Tibial nerve (tissue), 4 donors: Measurements from ENCODE around the gene ORAI1. TPM values are rescaled to one million over a fixed set of nuclear protein-coding genes. Genes with fewer than 3 reads are reported as not detected.

Experiments
- DNase-seq, 2 donors: peaks; one replicate each; pipeline ENCODE4 v3.0.0-alpha.2; 2019; ENCODE audit warnings: low spot score in 2 of 2
- H3K27ac ChIP-seq, 4 donors: fragments of 200-600 bp; sonication (generic) in 3 of 4; one replicate each; pipeline ENCODE4 v1.5.1; 2017 to 2019; ENCODE audit warnings: mild to moderate bottlenecking in 1 of 4
- H3K27me3 ChIP-seq, 2 donors: fragments of 200-600 bp; sonication (generic) in 1 of 2; one replicate each; pipeline versions ENCODE4 v1.5.1 to v1.6.0; 2017 to 2019
- H3K36me3 ChIP-seq, 3 donors: fragments of 200-600 bp; sonication (generic); one replicate each; pipeline ENCODE4 v1.5.1; 2018 to 2019
- H3K4me1 ChIP-seq, 4 donors: fragments of 200-600 bp; sonication (generic) in 3 of 4; one replicate each; pipeline ENCODE4 v1.5.1; 2017 to 2019
- H3K4me3 ChIP-seq, 4 donors: fragments of 200-600 bp; sonication (generic) in 3 of 4; one replicate each; pipeline ENCODE4 v1.5.1; 2017 to 2019; ENCODE audit warnings: mild to moderate bottlenecking in 1 of 4, moderate library complexity in 1 of 4
- H3K9me3 ChIP-seq, 4 donors: fragments of 200-600 bp; sonication (generic) in 3 of 4; one replicate each; pipeline ENCODE4 v1.5.1; 2017 to 2019
- EP300 ChIP-seq, 2 donors: sonication (generic); formaldehyde crosslinking; IDR thresholded peaks; one replicate each; pipeline ENCODE4 v1.6.1; 2017; ENCODE audit warnings: antibody characterized with exemption in 2 of 2, mild to moderate bottlenecking in 1 of 2
- POLR2A ChIP-seq, 2 donors: fragments of 450-650 bp; IDR thresholded peaks; one replicate each; pipeline ENCODE4 v1.6.1; 2017; ENCODE audit warnings: antibody characterized with exemption in 2 of 2, mild to moderate bottlenecking in 2 of 2, moderate library complexity in 2 of 2
- WGBS, 2 donors: methylation state at CpG; one replicate each; pipeline ENCODE4 v1.1.5; 2018; 5-methylcytosine and 5-hydroxymethylcytosine counted together
- total RNA-seq, 4 donors: library from RNA; depleted of rRNA; stranded (reverse); fragments of >200 nt; gene quantifications; one replicate each; pipeline ENCODE4 v1.1.0, GENCODE V29; 2016
- TF ChIP-seq, protein P1 (sequence below), 5 experiments: fragments of 200-600 bp in 3 of 5; fragments of 450-650 bp in 2 of 5; sonication (generic) in 3 of 5; IDR thresholded peaks; one replicate each; pipeline ENCODE4 v1.5.1; 2016 to 2019; ENCODE audit warnings: antibody characterized with exemption in 5 of 5, mild to moderate bottlenecking in 3 of 5, moderate library complexity in 2 of 5

Gene ORAI1
- total RNA-seq, 4 donors from 2014 or later = 5.9 to 13.2 (median 10.4) TPM

DNA sequence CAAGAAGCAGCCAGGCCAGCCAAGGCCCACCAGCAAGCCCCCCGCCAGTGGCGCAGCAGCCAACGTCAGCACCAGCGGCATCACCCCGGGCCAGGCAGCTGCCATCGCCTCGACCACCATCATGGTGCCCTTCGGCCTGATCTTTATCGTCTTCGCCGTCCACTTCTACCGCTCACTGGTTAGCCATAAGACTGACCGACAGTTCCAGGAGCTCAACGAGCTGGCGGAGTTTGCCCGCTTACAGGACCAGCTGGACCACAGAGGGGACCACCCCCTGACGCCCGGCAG, 15.0 kb downstream of the ORAI1 start:
- Histone ChIP-seq H3K27ac (no peak overlapping the region), H3K9me3 (no peaks in the 10 kb centered on the region), H3K4me3 (no peak overlapping the region), H3K4me1 (no peaks in the 10 kb centered on the region), H3K36me3 (peaks cover 0 to 33% (median 0%) of the 10 kb centered on the region in 3 donors), H3K27me3 (no peaks in the 10 kb centered on the region)
- TF ChIP-seq, protein P1, sequence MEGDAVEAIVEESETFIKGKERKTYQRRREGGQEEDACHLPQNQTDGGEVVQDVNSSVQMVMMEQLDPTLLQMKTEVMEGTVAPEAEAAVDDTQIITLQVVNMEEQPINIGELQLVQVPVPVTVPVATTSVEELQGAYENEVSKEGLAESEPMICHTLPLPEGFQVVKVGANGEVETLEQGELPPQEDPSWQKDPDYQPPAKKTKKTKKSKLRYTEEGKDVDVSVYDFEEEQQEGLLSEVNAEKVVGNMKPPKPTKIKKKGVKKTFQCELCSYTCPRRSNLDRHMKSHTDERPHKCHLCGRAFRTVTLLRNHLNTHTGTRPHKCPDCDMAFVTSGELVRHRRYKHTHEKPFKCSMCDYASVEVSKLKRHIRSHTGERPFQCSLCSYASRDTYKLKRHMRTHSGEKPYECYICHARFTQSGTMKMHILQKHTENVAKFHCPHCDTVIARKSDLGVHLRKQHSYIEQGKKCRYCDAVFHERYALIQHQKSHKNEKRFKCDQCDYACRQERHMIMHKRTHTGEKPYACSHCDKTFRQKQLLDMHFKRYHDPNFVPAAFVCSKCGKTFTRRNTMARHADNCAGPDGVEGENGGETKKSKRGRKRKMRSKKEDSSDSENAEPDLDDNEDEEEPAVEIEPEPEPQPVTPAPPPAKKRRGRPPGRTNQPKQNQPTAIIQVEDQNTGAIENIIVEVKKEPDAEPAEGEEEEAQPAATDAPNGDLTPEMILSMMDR (IDR thresholded peaks at IDR 0.05) = no peak
- TF ChIP-seq POLR2A (IDR thresholded peaks at IDR 0.05) = no peak
- no peak for TF ChIP-seq EP300 (IDR thresholded peaks at IDR 0.05)
- no peak for DNase-seq
- 94 to 95% methylated on average over 18 of the region's 18 CpGs for WGBS, 2 donors

- WGBS, 2 donors = 93 to 94% methylated on average over 11 of the region's 11 CpGs
- peaks cover 0 to 20% (median 0%) of the 10 kb centered on the region in 3 donors for H3K36me3 ChIP-seq
- no peaks in the 10 kb centered on the region for H3K27me3 ChIP-seq
- no peak overlapping the region for H3K27ac ChIP-seq
- TF ChIP-seq, protein P1 (IDR thresholded peaks at IDR 0.05) = no peak
- TF ChIP-seq POLR2A (IDR thresholded peaks at IDR 0.05) = no peak
- TF ChIP-seq EP300 (IDR thresholded peaks at IDR 0.05) = no peak
- H3K4me3 ChIP-seq = no peak overlapping the region
- H3K9me3 ChIP-seq = no peaks in the 10 kb centered on the region
- H3K4me1 ChIP-seq = no peaks in the 10 kb centered on the region
- no peak for DNase-seq
These were observed 22.2 kb downstream of the ORAI1 start for GRCh38 chr12:121648458-121649028.

DNA sequence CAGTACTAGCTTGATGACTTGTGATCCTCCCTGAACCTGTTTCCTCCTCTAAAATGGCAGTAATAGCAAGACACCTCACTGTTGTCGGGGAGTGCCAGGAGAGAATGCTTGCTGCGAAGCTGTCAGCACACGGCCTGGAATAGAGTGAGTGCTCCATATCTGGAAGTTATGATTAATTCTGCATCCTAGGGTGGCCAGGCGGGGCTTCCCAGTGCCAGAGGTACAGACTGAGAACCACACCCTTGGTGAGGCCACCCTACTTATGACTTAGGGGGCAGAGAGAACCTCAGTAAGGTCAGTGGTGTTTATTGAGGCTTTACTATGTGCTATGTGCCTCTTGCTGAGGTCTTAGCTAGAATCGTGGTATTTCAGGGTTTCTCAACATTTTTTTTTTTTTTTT, 23.0 kb downstream of the ORAI1 start:
- no peak for TF ChIP-seq EP300 (IDR thresholded peaks at IDR 0.05)
- TF ChIP-seq POLR2A (IDR thresholded peaks at IDR 0.05) = no peak
- TF ChIP-seq, protein P1 (IDR thresholded peaks at IDR 0.05) = no peak
- no peak overlapping the region for H3K27ac ChIP-seq

DNA sequence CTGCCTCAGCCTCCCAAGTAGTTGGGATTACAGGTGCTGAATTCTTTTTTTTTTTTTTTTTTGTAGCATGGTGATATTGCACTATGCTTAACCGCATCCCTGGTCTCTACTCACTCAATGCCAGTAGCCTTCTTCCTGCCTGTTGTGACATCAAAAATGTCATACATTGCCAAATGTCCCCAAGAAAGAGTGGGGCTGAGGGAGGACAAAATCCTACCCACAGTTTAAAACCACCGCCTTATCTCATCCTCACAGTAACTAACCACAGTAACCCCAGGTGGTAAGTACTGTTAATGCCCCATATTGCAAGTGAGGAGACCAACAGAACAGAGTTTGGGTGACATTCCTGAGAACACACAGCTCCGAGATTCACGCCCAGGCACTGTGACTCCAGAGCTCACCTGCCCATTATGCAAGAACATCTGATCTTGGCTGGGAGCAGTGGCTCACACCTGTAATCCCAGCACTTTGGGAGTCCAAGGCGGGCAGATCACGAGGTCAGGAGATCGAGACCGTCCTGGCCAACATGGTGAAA, 23.6 kb downstream of the ORAI1 start:
- no peak overlapping the region for H3K4me3 ChIP-seq
- TF ChIP-seq EP300 (IDR thresholded peaks at IDR 0.05) (no peak), POLR2A (IDR thresholded peaks at IDR 0.05) (no peak)
- TF ChIP-seq, protein P1 (IDR thresholded peaks at IDR 0.05) = no peak
- 87 to 95% methylated on average over 8 of the region's 8 CpGs for WGBS, 2 donors
- H3K4me1 ChIP-seq = no peaks in the 10 kb centered on the region
- no peak for DNase-seq
- H3K27me3 ChIP-seq = no peaks in the 10 kb centered on the region
- H3K9me3 ChIP-seq = no peaks in the 10 kb centered on the region
- peaks cover 0 to 11% (median 0%) of the 10 kb centered on the region in 3 donors for H3K36me3 ChIP-seq
- H3K27ac ChIP-seq = no peak overlapping the region

More for the DNA sequence above, 23.0 kb downstream of the ORAI1 start:
- Histone ChIP-seq H3K4me1 (no peaks in the 10 kb centered on the region), H3K27me3 (no peaks in the 10 kb centered on the region), H3K9me3 (no peaks in the 10 kb centered on the region), H3K4me3 (no peak overlapping the region), H3K36me3 (peaks cover 0 to 12% (median 0%) of the 10 kb centered on the region in 3 donors)
- DNase-seq = no peak
- WGBS, 2 donors = 76 to 86% methylated on average over 5 of the region's 5 CpGs

DNA sequence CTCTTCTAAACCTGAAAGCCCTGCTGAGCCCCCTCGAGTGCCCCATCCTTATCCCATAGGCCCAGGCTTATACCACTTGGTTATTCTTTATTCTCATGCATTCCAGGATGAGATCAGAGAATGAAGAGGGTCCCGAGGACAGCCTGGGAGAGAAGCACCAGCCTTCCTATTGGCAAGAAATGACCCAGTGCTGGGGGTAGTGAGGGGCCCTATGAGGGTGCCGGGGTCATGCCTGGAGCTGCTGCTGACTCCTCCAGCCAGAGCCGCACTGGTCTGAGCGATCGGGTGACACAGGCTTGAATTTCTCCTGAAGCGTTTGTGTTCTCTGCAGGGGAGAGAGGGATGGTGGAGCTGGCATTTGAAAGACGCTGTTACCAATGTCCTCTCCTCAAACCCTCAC, 25.0 kb downstream of the ORAI1 start:
- peaks cover 0 to 9% (median 0%) of the 10 kb centered on the region in 3 donors for H3K36me3 ChIP-seq
- WGBS, 2 donors = 58 to 80% methylated on average over 8 of the region's 8 CpGs
- no peak for DNase-seq
- H3K9me3 ChIP-seq = no peaks in the 10 kb centered on the region
- TF ChIP-seq EP300 (IDR thresholded peaks at IDR 0.05) (no peak), POLR2A (IDR thresholded peaks at IDR 0.05) (no peak)
- TF ChIP-seq, protein P1 (IDR thresholded peaks at IDR 0.05) = no peak
- no peaks in the 10 kb centered on the region for H3K27me3 ChIP-seq
- no peaks in the 10 kb centered on the region for H3K4me1 ChIP-seq
- no peak overlapping the region for H3K27ac ChIP-seq
- H3K4me3 ChIP-seq = no peak overlapping the region
